Anterior cingulate cortex (tissue), 58 donors: ENCODE data around the gene SLC25A38.
"Not testable (repeated sequence)": the region's sequence is repeated elsewhere in the genome, so short reads cannot be mapped to it uniquely, and the experiment has no call there.

Experiments
- DNase-seq, 58 donors: peaks; one replicate each; lab custom pipeline; 2025; lab: John Stamatoyannopoulos, UW

The SLC25A38 gene

DNA sequence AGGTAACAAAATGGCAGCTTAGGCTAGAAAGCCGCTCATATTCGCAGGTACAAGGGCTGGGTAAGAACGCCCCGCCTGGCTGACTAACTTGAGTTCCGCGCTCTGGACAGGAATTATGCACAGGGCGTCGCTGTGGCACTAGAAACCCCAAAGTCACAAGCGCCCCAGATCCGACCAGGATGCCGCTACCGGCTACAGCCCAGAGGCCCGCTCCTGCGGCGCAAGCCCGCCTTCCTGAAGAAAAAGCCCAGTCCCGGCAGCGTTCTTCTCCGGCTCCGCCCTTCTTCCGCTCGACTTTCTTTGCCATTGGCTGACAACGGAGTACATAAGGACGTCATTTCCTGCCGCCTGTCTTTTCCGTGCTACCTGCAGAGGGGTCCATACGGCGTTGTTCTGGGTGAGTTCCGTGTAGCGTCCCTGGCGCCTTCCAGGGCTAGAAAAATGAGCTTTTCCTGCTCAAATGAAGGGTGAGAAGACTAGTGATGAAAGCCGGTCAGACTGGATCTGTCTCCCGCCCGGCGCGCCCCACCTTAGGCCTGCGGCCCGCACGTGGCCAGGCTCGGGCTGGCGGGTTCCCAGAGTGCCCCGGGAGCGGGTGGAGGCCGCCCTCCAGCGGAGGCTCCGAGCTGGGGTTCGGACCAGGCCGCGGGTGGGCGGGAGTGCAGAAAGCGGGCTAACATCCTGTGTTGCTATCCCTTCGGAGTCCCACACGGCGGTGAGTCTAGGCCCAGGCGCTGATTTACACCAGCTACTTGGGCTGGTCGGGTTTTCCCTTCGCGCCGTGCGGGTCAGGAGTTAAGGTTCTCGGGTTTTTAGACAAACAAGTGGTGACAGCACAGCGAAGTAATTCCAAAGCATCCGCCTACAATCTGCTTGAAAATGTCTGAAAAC is 23.4 kb downstream of the SLC25A38 start, which contains the start of gene RPSA:
RPSA (plus strand) TSS at position 353 of the 891 bp plus-strand sequence. CDS start 934 bp downstream, outside the sequence.
- DNase-seq, result peak; percentile 66 to 97 (median 93)

GRCh38 chr3:39407259-39407629 is 24.1 kb downstream of the SLC25A38 start:
- no peak for DNase-seq

DNA sequence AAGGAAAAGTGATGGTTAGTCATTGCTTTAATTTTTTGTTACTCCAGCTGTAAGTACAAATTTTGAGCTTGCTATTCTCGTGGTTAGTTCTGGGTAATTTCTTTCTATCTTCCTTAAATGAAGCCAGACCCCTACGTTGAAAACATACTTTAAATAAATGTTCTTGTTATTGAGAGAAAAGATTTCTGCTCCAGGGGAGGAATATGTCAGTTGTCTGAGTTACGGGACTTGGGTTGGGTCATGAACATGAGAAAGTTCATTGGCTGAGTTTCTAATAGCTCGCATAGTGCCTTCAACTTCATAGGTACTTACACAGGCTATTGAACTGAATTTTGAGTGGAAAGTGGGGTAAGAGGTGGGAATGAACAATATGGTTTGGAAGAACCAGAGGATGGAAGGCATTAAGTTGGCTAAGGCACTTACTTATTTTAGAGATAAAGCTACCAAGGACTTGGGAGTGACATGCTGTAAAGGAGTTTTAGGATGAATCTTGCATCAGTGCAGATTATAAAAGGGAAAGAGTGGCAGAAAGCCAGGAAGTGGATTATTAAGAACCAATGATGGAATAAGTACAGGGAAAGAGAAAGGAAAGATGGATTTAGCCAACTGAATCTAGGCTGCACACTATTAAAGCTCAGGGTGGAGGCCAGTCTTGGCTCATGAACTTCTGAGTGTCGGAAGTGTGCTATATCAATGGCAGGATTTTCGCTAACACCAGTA is 24.8 kb downstream of the SLC25A38 start:
- DNase-seq, result no peak

GRCh38 chr3:39408493-39409372 is 25.6 kb downstream of the SLC25A38 start:
- DNase-seq, result no peak

GRCh38 chr3:39409514-39410136 is 26.5 kb downstream of the SLC25A38 start:
- DNase-seq, result no peak

DNA sequence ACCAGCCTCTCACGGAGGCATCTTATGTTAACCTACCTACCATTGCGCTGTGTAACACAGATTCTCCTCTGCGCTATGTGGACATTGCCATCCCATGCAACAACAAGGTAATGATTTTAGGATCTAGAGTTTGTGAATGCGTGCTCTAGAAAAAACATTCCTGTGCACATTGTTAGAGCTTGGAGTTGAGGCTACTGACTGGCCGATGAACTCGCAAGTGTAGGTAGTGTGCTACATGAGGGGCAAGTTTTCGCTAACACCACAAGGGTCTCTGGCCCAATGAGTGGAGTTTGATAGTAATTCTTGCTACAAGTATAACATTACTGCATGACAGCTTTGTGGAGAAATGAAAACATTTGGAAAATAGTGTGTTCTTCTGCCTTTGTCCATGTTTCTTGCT is 27.7 kb downstream of the SLC25A38 start:
- no peak for DNase-seq

DNA sequence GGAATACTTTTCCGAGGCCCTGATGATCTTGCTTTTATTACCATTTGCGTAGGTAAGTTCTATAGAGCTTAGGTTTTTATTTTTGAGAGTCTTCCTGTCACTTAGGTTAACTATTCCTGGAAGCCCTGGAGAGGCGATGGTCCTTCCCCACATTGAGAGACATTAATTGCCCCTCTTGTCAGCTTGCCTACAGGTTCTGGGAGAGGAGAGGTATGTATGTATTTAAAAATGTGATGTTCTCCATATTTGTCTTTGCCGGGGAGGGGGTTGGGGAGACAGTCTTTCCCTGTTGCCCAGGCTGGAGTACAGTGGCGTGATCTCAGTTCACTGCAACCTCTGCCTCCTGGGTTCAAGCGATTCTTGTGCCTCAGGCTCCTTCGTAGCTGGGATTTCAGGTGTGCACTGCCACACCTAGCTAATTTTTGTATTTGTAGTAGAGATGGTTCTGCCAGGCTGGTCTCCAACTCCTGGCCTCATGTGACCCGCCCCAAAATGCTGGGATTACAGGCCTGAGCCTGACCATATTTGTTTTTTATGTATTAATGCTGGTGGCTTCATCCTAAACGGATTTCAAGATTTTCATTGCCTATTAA is 29.6 kb downstream of the SLC25A38 start:
- no peak for DNase-seq

DNA sequence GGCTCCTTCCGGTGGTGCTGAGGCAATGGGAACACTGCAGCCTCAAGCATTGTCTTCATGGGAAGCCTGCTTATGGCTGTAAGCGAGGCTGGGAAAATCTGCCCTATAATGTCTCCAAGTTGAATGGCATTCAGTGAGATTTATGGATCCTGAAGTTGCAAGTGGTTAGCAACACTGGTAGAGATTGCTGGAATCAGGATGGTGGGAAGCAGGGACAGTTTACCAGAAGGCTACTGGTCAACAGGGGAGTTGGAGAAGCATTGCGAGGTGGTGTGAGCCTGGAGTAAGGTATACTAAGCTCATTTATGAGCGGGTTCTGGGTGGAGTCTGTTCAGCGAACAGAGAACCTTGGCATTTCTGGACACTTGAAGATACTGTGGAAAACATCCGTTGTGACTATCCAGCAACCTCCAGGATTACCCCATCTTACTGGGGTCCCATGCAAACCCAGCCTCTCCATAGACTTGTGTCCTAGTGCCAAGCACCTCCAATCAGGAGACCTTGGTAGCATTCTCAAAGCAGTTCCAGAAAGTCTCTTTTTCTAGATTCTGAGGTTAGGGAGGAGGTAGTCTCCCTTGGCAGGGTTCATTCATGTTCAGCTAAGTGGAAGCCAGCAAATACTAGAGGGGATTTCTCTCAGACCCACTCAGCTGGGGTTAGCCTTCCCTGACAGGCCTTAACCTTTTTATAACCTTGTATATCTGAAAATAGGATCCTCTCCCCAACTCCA is 30.7 kb downstream of the SLC25A38 start:
- DNase-seq, result no peak

- no peak for DNase-seq
These were observed 31.3 kb downstream of the SLC25A38 start for GRCh38 chr3:39414421-39414907.

- not testable (repeated sequence) for DNase-seq
These were observed 32.1 kb downstream of the SLC25A38 start for GRCh38 chr3:39415302-39415701.

DNA sequence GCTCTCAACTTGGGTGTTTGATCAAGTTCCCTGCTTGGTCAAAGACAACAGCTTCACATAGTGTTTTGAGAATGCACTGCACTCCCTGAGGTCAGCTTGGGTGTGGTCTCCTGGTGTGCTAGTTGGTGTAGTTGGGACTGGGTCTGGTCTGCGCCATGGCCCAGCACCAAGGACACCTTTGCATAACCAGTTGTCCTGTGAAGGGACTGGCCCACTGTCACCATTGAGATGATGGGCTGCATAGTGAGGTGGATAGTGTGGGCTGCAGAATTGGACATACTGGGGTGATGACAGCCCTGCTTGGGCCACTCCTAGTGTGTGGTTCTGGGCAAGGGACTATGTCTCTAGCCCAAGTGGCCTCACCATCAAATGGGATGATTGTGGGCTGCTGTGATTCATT is 32.8 kb downstream of the SLC25A38 start:
- DNase-seq, result no peak

GRCh38 chr3:39416998-39417397 is 33.8 kb downstream of the SLC25A38 start:
- DNase-seq, result not testable (repeated sequence)

GRCh38 chr3:39418556-39419225 is 35.5 kb downstream of the SLC25A38 start:
- not testable (repeated sequence) for DNase-seq

GRCh38 chr3:39419742-39420315 is 36.7 kb downstream of the SLC25A38 start:
- no peak for DNase-seq

- DNase-seq, result no peak
These were observed 37.4 kb downstream of the SLC25A38 start for GRCh38 chr3:39420543-39420942.

DNA sequence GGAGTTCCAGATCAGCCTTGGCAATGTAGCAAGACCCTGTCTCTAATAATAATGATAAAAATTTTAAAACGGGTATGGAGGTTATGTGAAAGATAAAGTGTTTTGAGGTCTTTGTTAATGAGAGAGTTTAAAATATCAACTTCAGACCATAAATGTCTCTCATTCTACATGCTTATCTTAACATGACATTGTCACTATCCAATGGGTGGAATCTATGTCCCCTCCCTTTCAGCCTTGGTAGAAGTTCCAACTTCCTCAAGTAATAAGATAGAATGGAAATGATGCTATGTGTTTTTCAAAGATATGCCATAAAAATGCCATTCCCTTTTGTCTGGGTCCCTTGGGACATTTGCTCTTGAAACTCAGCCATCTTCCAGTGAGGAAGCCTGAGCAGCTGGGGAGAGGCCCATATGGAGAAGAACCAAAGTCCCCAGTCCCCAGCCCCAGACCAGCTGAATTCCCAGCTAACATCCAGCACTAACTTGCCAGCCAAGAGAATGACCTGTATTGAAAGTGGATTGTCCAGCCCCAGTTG is 40.3 kb downstream of the SLC25A38 start:
- DNase-seq, result no peak

- no peak for DNase-seq
These were observed 43.1 kb downstream of the SLC25A38 start for GRCh38 chr3:39426312-39426711.

DNA sequence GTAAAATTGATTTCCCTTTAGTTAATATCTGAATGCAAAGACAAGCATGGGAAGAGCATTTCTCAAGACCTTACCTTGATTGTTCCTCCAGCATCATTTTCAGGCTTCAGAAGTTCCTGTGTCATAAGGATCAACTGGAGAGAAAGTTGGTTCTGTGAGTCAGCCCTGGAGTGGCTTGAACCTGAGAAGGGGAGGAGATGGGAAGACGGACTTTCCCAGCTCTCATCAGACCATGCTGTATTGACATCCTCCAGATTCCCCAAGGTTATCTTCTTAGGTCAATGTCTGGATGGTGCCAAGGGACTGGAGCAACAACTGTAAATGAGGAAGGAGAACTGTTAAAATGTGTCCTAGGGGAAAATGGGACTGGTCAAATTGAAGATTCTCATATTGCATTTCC is 44.3 kb downstream of the SLC25A38 start:
- no peak for DNase-seq
